GM12875 (cell line): ENCODE data around the gene NPR1.

Experiments
- H3K4me3 ChIP-seq: one replicate; pipeline ENCODE4 v1.5.1; 2011; ENCODE audit warnings: low read depth, low read length, control low read depth
- TF ChIP-seq, protein P1 (sequence below): IDR thresholded peaks from 2 replicates; pipeline ENCODE4 v1.5.1; 2011; ENCODE audit warnings: low read depth, mild to moderate bottlenecking, control low read depth, inconsistent platforms, low read length, moderate library complexity, borderline replicate concordance; ENCODE audit not compliant: insufficient read depth

Gene NPR1

DNA sequence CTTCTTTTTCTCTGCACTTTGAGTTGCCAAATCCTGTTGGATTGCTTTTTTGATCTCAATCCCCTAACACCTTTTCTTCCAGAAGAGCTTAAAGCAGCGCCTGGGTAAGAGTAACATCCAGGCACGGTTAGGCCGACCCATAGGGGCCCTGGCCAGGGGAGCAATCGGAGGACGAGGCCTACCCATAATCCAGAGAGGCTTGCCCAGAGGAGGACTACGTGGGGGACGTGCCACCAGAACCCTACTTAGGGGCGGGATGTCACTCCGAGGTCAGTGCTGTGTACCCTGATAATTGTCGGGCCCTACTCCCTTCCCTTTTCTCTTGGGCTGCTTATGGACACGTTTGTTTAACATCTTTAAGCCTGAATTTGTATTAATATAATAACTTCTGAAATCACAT is 36.3 kb upstream of the NPR1 start:
- no peak overlapping the region for H3K4me3 ChIP-seq
- TF ChIP-seq, protein P1, sequence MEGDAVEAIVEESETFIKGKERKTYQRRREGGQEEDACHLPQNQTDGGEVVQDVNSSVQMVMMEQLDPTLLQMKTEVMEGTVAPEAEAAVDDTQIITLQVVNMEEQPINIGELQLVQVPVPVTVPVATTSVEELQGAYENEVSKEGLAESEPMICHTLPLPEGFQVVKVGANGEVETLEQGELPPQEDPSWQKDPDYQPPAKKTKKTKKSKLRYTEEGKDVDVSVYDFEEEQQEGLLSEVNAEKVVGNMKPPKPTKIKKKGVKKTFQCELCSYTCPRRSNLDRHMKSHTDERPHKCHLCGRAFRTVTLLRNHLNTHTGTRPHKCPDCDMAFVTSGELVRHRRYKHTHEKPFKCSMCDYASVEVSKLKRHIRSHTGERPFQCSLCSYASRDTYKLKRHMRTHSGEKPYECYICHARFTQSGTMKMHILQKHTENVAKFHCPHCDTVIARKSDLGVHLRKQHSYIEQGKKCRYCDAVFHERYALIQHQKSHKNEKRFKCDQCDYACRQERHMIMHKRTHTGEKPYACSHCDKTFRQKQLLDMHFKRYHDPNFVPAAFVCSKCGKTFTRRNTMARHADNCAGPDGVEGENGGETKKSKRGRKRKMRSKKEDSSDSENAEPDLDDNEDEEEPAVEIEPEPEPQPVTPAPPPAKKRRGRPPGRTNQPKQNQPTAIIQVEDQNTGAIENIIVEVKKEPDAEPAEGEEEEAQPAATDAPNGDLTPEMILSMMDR, result no peak

DNA sequence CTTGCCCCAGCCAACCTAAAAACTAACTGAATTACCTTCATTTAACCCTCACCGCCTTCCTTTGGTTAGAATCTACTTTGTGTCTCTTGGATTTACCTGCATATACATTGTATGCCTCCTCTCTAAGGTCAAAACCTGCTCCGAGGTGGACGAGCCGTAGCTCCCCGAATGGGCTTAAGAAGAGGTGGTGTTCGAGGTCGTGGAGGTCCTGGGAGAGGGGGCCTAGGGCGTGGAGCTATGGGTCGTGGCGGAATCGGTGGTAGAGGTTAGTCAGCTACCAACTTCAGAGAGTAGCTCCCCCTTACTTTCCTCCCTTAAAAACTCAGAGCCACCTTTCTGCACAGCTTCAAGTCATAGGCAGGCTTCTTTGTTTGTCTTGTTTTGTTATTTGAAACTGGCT is 35.4 kb upstream of the NPR1 start:
- no peak overlapping the region for H3K4me3 ChIP-seq
- TF ChIP-seq, protein P1, result no peak

DNA sequence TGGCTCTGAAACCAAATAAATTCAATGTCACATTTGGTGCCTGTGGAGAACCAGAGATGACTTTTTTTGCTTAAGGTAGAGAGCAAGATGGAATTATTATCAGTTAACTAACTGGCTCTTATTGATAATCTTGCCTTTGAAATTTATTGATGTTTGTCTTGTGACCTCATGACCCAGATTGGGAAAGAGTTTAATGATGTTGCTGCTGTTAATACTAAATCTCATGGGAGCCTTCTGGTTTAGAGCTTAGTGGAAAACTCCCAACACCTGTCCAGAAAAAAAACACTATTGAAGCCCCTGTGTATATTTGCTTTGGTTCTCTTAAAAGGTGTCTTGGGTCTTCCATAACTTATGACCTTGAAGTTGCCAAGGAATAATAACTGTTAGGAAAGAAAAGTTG is 34.7 kb upstream of the NPR1 start:
- TF ChIP-seq, protein P1, result no peak
- no peak overlapping the region for H3K4me3 ChIP-seq

DNA sequence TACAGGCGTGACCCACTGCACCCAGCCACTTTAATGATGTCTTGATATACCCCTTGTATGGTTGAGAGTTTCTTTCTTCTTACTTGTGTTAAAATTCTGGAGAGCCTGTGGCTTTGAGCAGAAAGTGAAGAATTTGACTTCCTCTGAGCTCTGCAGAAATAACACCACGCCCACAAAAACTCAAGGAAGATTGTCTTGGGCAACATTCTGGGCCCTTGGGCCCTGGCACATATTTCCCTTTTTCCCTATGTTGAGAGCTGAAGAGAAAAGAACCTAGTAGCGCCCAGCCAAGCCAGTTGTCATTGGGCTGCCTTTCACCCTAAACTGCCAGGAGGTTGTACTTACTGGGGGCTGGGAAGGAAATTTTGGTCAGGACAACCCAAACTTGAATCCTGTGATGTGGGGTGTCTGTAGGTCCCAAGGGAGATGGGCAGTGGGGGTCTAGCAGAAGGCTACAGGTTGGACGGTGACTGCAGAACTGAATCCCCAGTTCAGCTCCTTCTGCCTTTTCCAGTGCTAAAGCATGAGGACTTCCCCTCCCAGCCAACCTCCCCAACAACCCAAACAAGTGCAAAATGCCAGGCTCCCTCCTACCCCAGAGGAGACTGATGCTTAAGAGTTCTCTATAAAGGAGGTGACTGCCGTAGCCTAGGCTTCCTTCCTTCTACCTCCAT is 31.7 kb upstream of the NPR1 start:
- no peak overlapping the region for H3K4me3 ChIP-seq
- TF ChIP-seq, protein P1, result no peak

DNA sequence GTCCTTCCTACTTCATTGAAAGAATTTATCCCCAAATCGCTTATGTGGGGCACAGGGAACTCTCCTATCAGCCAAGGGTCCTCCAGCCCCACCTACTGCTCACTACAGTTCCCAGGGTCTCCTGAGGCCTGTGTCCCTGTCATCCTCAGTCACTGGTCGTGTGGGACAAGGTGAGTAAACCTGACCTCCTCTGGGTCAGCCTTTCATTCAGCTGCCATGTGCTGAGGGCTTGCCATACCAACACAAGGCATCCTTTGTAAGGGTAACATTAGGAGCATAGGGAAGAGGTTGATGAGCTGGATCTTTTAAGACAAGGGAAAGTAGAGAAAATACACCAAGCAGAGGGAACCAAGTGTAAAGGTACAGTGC is 31.2 kb upstream of the NPR1 start:
- no peak overlapping the region for H3K4me3 ChIP-seq
- TF ChIP-seq, protein P1, result no peak

DNA sequence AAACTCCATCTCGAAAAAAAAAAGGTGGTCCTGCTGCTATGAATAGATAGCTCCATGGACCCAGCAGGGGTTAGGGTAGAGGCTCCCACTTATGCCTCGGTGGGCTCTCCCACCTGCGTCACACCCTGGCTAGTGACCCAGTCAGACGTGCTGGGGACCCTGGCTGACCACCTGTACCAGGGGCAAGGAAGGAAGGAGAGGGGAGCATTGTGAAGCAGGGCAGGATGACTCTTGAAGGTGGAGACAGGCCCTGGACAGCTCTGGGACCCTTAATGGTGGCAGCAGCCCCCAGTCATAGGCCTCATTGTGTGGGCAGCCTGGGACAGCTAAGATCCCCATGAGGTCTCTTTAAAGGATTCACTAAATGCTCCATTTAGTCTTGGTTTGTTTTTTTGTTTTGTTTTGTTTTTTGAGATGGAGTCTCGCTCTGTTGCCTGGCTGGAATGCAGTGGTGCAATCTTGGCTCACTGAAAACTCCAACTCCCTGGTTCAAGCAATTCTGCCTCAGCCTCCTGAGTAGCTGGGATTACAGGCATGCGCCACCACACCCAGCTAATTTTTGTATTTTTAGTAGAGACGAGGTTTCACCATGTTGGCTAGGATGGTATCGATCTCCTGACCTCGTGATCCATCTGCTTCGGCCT is 30.4 kb upstream of the NPR1 start:
- TF ChIP-seq, protein P1, result no peak

More for the DNA sequence above, 30.4 kb upstream of the NPR1 start:
- no peak overlapping the region for H3K4me3 ChIP-seq
